Endothelial cell of umbilical vein (primary cell): ENCODE data around the gene AK4. TPM values are rescaled to one million over a fixed set of nuclear protein-coding genes. Genes with fewer than 3 reads are reported as not detected.

Source experiments
- BruUV-seq: library from RNA; stranded (reverse); fragments of 400-500 nt; replicated peaks from 2 replicates; lab custom pipeline; 2021; lab: Mats Ljungman, UMichigan
- CTCF ChIA-PET: fragments of 300-600, 350-600 bp; sonication (Branson Sonifier 250); formaldehyde crosslinking; loops from one replicate; lab custom pipeline; 2021; ENCODE audit warnings: antibody characterized with exemption, inconsistent platforms; lab: Charles Lee
- POLR2A ChIA-PET: fragments of 300-600, 350-600 bp; sonication (Branson Sonifier 250); formaldehyde crosslinking; loops from one replicate; lab custom pipeline; 2021; ENCODE audit warnings: antibody characterized with exemption, inconsistent platforms; lab: Charles Lee
- DNase-seq: peaks from one replicate; pipeline ENCODE4 v3.0.0-alpha.2; 2011; ENCODE audit warnings: low read depth, low spot score
- FAIRE-seq: peaks from 2 replicates; lab custom pipeline; 2011; peaks lifted over from hg19 to GRCh38; lab: Jason Lieb, UNC
- H2AFZ ChIP-seq: 2 replicates; pipeline ENCODE4 v1.6.0; 2012; ENCODE audit warnings: low read depth, low read length, control low read depth, inconsistent platforms
- H3K27ac ChIP-seq: 2 replicates; pipeline ENCODE4 v1.5.1; 2011; ENCODE audit warnings: low read depth, mild to moderate bottlenecking, control low read depth, low read length, moderate library complexity; ENCODE audit not compliant: insufficient read depth
- H3K27me3 ChIP-seq, 2 experiments: 2 replicates each; pipeline versions ENCODE4 v1.6.0 to v1.6.1; 2011; ENCODE audit warnings: low read length in 2 of 2, mixed read lengths in 1 of 2; ENCODE audit not compliant: control insufficient read depth in 2 of 2, insufficient read depth in 2 of 2
- H3K36me3 ChIP-seq, 2 experiments: 2 replicates in 1 of 2; 3 replicates in 1 of 2; pipeline ENCODE4 v1.5.1; 2011; ENCODE audit warnings: low read length in 2 of 2, mild to moderate bottlenecking in 1 of 2, moderate library complexity in 1 of 2; ENCODE audit not compliant: control insufficient read depth in 2 of 2, insufficient read depth in 2 of 2; ENCODE audit errors: extremely low read depth in 1 of 2
- H3K4me1 ChIP-seq: 3 replicates; pipeline ENCODE4 v1.5.1; 2011; ENCODE audit warnings: mild to moderate bottlenecking, low read length; ENCODE audit not compliant: control insufficient read depth, insufficient read depth; ENCODE audit errors: extremely low read depth
- H3K4me2 ChIP-seq: 2 replicates; pipeline ENCODE4 v1.6.1; 2011; ENCODE audit warnings: low read length, control low read depth, mixed read lengths; ENCODE audit not compliant: insufficient read depth
- H3K4me3 ChIP-seq, 3 experiments: fragments of 200-600 bp in 1 of 3; sonication (generic), shearing (Covaris generic) in 1 of 3; replicated peaks in 1 of 3; 2 replicates each; pipeline ENCODE4 v1.5.1; 2011 to 2016; ENCODE audit warnings: control low read depth in 3 of 3, low read length in 3 of 3, mild to moderate bottlenecking in 2 of 3, inconsistent platforms in 1 of 3, low read depth in 1 of 3, moderate library complexity in 1 of 3; ENCODE audit not compliant: insufficient read depth in 1 of 3
- H3K79me2 ChIP-seq: 2 replicates; pipeline ENCODE4 v1.6.0; 2012; ENCODE audit warnings: low read length, inconsistent platforms; ENCODE audit not compliant: control insufficient read depth, insufficient read depth
- H3K9ac ChIP-seq: replicated peaks from 2 replicates; pipeline ENCODE3; 2011; ENCODE audit warnings: low read length, control low read depth; ENCODE audit not compliant: insufficient read depth; ENCODE audit errors: extremely low read depth
- H3K9me1 ChIP-seq: replicated peaks from 3 replicates; pipeline ENCODE4 v1.6.0; 2011; ENCODE audit warnings: mild to moderate bottlenecking, low read length; ENCODE audit not compliant: control insufficient read depth, insufficient read depth; ENCODE audit errors: extremely low read depth
- H3K9me3 ChIP-seq: replicated peaks from 2 replicates; pipeline ENCODE4 v1.5.1; 2012; ENCODE audit warnings: low read length, inconsistent platforms; ENCODE audit not compliant: control insufficient read depth, insufficient read depth
- H4K20me1 ChIP-seq: replicated peaks from 2 replicates; pipeline ENCODE3; 2011; ENCODE audit warnings: mild to moderate bottlenecking, low read length; ENCODE audit not compliant: control insufficient read depth, insufficient read depth; ENCODE audit errors: extremely low read depth
- EZH2 ChIP-seq: IDR thresholded peaks from 2 replicates; pipeline ENCODE4 v1.6.1; 2012; ENCODE audit warnings: borderline replicate concordance, low read depth, mild to moderate bottlenecking, moderate library complexity, low read length, inconsistent platforms; ENCODE audit not compliant: severe bottlenecking
- JUN ChIP-seq: IDR thresholded peaks from 2 replicates; pipeline ENCODE4 v1.6.1; 2011; ENCODE audit warnings: borderline replicate concordance, low read depth; ENCODE audit not compliant: insufficient read length, insufficient read depth
- POLR2A ChIP-seq: IDR thresholded peaks from 2 replicates; pipeline ENCODE4 v1.6.1; 2012; ENCODE audit warnings: low read depth, mild to moderate bottlenecking, control low read depth, low read length
- POLR2AphosphoS5 ChIP-seq: IDR thresholded peaks from 2 replicates; pipeline ENCODE4 v1.6.1; 2012; ENCODE audit warnings: low read depth, mild to moderate bottlenecking, control low read depth, low read length, moderate library complexity; ENCODE audit not compliant: insufficient read depth
- dilution Hi-C: fragments of 300-500 bp; cut with MboI; formaldehyde crosslinking; loops from one replicate; pipeline ENCODE4 v1.15.0; 2019; ENCODE audit warnings: low sequenced_read_pairs; ENCODE audit not compliant: extremely low pct_ligation_motif_present
- intact Hi-C: fragments of 100-400 bp; cut with micrococcal nuclease; formaldehyde crosslinking; loops from one replicate; pipeline ENCODE4 v1.10.0; 2022
- polyA plus RNA-seq, 4 experiments: library from polyadenylated mRNA; depleted of rRNA in 3 of 4; stranded (reverse) in 3 of 4; unstranded in 1 of 4; fragments of >200 nt; gene quantifications; 2 replicates each; pipeline versions ENCODE4 v1.2.1 to v1.2.3, GENCODE V29; 2011 to 2012; ENCODE audit warnings: missing spikeins in 1 of 4
- total RNA-seq: library from RNA; stranded (reverse); gene quantifications from 2 replicates; pipeline ENCODE4 v1.2.3, GENCODE V29; 2021
- TF ChIP-seq, protein P1 (sequence below), 2 donors: IDR thresholded peaks; 1 replicate in 1 of 2; 2 replicates in 1 of 2; pipeline ENCODE4 v1.5.1; 2011; ENCODE audit warnings: low read length in 2 of 2, mild to moderate bottlenecking in 2 of 2, moderate library complexity in 2 of 2, control low read depth in 1 of 2, inconsistent platforms in 1 of 2, low read depth in 1 of 2; ENCODE audit not compliant: insufficient read depth in 1 of 2; ENCODE audit errors: extremely low read depth in 1 of 2
- TF ChIP-seq, protein P2 (sequence below): IDR thresholded peaks from 2 replicates; pipeline ENCODE4 v1.6.1; 2011; ENCODE audit not compliant: insufficient read depth, insufficient read length

The AK4 gene
- total and polyA plus RNA-seq, 2 donors (not counting 3 experiments of a cell fraction or from before 2014, with no cell fraction given): 2.2 to 5.6 TPM

DNA sequence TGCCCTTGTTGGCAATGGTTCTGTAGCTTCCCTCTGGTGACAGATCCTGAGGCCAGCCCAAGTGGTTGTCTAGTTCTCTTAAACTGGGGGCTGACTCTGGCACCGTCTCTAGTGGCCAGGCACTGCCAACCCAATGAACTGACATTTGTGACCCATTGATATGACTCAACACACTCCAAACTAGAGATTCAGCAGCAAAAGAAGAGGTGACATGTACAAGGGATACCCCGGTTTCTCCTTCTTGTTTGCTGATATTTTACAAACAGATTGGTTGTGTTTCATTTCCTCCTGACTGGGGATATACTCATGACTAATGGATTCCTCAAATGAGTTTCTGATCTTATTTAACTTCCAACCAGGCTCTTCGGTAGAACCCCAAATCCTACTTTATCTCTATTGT lies 95.5 kb downstream of the AK4 start:
- CTCF ChIA-PET: interaction anchor here (2.1 to 3.0 kb wide), 2 partner anchors 10 to 444 kb away, joined by 9 to 11 read pairs; no protein-coding TSS in a partner anchor
- POLR2A ChIA-PET: no interaction called here
- intact Hi-C loops (no loop called here), dilution Hi-C loops (no loop called here)
- no peaks in the 10 kb centered on the region for H3K9me1 ChIP-seq
- H3K79me2 ChIP-seq: no peaks in the 10 kb centered on the region
- BruUV-seq: no TSS peak
- TF ChIP-seq JUN: no peak
- no peak for TF ChIP-seq POLR2AphosphoS5
- TF ChIP-seq, protein P1, sequence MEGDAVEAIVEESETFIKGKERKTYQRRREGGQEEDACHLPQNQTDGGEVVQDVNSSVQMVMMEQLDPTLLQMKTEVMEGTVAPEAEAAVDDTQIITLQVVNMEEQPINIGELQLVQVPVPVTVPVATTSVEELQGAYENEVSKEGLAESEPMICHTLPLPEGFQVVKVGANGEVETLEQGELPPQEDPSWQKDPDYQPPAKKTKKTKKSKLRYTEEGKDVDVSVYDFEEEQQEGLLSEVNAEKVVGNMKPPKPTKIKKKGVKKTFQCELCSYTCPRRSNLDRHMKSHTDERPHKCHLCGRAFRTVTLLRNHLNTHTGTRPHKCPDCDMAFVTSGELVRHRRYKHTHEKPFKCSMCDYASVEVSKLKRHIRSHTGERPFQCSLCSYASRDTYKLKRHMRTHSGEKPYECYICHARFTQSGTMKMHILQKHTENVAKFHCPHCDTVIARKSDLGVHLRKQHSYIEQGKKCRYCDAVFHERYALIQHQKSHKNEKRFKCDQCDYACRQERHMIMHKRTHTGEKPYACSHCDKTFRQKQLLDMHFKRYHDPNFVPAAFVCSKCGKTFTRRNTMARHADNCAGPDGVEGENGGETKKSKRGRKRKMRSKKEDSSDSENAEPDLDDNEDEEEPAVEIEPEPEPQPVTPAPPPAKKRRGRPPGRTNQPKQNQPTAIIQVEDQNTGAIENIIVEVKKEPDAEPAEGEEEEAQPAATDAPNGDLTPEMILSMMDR (IDR thresholded peaks at IDR 0.05; ENCODE audit: extremely low read depth in 1 of 2, insufficient read depth in 1 of 2, low read depth in 1 of 2, low read length in 2 of 2): no peak
- TF ChIP-seq, protein P2, sequence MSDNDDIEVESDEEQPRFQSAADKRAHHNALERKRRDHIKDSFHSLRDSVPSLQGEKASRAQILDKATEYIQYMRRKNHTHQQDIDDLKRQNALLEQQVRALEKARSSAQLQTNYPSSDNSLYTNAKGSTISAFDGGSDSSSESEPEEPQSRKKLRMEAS: no peak
- TF ChIP-seq EZH2: no peak
- no peak for TF ChIP-seq POLR2A
- no peak overlapping the region for H3K4me2 ChIP-seq
- no peak overlapping the region for H3K9ac ChIP-seq
- H4K20me1 ChIP-seq: no peaks in the 10 kb centered on the region
- no peak overlapping the region for H2AFZ ChIP-seq
- H3K36me3 ChIP-seq: no peaks in the 10 kb centered on the region
- DNase-seq: no peak
- H3K4me1 ChIP-seq: no peaks in the 10 kb centered on the region
- FAIRE-seq: no peak
- H3K4me3 ChIP-seq: no peak overlapping the region
- peaks cover 0 to 4% of the 10 kb centered on the region in 2 experiments for H3K27me3 ChIP-seq
- H3K27ac ChIP-seq: no peak overlapping the region
- H3K9me3 ChIP-seq: no peaks in the 10 kb centered on the region
